ENCODE measurements around the gene NSF.
A peak's percentile ranks its signal among the peaks of the same experiment; 100 is the strongest.
"Not testable (repeated sequence)": the region's sequence is repeated elsewhere in the genome, so short reads cannot be mapped to it uniquely, and the experiment has no call there.

NSF gene

DNA sequence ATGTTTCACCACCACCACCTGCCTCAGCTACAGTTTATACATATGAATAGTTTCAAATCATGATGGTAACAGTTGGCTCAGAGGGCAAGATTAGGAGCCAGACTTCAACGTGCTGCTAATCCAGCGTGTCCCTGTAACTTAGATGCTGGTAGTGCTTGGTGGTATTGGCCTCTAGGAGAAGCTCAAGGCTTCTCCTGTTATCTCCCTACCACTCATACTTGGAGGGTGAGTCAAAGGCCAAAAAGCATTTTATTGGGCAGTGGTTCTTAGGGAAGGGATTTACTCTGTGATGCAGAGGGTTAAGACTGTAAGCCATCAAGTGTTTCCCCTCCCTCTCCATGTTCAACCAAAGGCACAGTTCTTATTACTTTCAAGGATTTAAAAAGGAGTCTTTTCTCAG, 82.3 kb downstream of the NSF start:
- H3K9me3 ChIP-seq (ENCODE audit: control extremely low read depth in 1 of 5, control insufficient read depth in 4 of 5, insufficient read depth in 2 of 5, low read depth in 1 of 5, low read length in 4 of 5); H3K36me3 ChIP-seq (ENCODE audit: control insufficient read depth in 4 of 4, insufficient read depth in 4 of 4, low read length in 3 of 4); POLR2A ChIA-PET; DNase-seq; CTCF ChIA-PET; H3K27me3 ChIP-seq (replicated peaks in 2 of 5; ENCODE audit: control insufficient read depth in 4 of 5, insufficient read depth in 5 of 5, low read length in 4 of 5); H3K4me1 ChIP-seq (ENCODE audit: control extremely low read depth in 1 of 4, control insufficient read depth in 4 of 4, insufficient read depth in 4 of 4, low read length in 3 of 4); H3K27ac ChIP-seq (ENCODE audit: insufficient read depth in 1 of 2, low read depth in 1 of 2, low read length in 2 of 2, poor library complexity in 1 of 2, severe bottlenecking in 2 of 2); H3K4me3 ChIP-seq (ENCODE audit: control insufficient read depth in 1 of 7, extremely low read depth in 1 of 7, insufficient read depth in 4 of 7, low read depth in 2 of 7, low read length in 6 of 7): not testable (repeated sequence)
- no CpG with 5 or more reads among the region's 2 CpGs for WGBS (ENCODE audit: insufficient coverage)

DNA sequence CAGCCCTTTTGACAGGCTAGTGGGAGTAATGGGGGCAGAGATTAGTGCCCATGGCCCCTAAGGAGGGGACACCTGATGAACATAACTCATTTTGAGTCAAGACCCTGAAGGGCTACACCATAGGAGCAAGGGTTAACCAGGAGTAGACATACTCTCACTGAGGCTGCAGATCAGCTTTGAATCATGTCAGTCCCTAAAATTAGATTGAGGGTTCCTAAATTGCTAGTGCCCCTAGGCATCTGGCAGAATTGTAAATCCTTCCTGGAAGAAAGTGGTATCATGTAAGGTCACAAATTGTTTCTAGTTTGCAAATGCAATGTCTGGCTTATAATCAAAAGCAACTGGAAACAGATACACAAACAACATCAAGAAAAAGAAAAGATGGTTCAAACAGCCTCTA, 87.3 kb downstream of the NSF start:
- H3K36me3 ChIP-seq (ENCODE audit: control insufficient read depth in 4 of 4, insufficient read depth in 4 of 4, low read length in 3 of 4); POLR2A ChIA-PET; H3K4me3 ChIP-seq (ENCODE audit: control insufficient read depth in 1 of 7, extremely low read depth in 1 of 7, insufficient read depth in 4 of 7, low read depth in 2 of 7, low read length in 6 of 7); H3K9me3 ChIP-seq (ENCODE audit: control extremely low read depth in 1 of 5, control insufficient read depth in 4 of 5, insufficient read depth in 2 of 5, low read depth in 1 of 5, low read length in 4 of 5); CTCF ChIA-PET; H3K27me3 ChIP-seq (replicated peaks in 2 of 5; ENCODE audit: control insufficient read depth in 4 of 5, insufficient read depth in 5 of 5, low read length in 4 of 5); DNase-seq; H3K27ac ChIP-seq (ENCODE audit: insufficient read depth in 1 of 2, low read depth in 1 of 2, low read length in 2 of 2, poor library complexity in 1 of 2, severe bottlenecking in 2 of 2); H3K4me1 ChIP-seq (ENCODE audit: control extremely low read depth in 1 of 4, control insufficient read depth in 4 of 4, insufficient read depth in 4 of 4, low read length in 3 of 4): not testable (repeated sequence)

DNA sequence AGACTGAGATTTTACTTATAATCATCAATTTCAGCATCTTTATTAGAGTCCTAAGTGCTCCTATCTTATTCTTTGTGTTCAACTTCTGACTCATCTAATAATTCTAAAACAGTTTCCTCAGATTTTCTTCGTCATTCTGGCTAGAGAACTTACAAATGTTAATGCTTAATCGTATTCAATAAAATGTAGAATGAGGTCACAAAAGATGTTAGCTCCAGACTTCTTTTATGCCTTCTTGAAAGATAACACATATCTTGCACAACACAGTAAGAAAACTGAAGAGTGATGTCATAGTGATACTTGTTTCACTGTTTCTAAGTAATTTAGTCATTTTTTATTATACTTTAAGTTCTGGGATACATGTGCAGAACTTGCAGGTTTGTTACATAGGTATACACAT, 93.2 kb downstream of the NSF start:
- WGBS (ENCODE audit: insufficient coverage), result no CpG with 5 or more reads among the region's 2 CpGs
- CTCF ChIA-PET; DNase-seq; POLR2A ChIA-PET; H3K36me3 ChIP-seq (ENCODE audit: control insufficient read depth in 4 of 4, insufficient read depth in 4 of 4, low read length in 3 of 4); H3K27me3 ChIP-seq (replicated peaks in 2 of 5; ENCODE audit: control insufficient read depth in 4 of 5, insufficient read depth in 5 of 5, low read length in 4 of 5); H3K4me3 ChIP-seq (ENCODE audit: control insufficient read depth in 1 of 7, extremely low read depth in 1 of 7, insufficient read depth in 4 of 7, low read depth in 2 of 7, low read length in 6 of 7); H3K9me3 ChIP-seq (ENCODE audit: control extremely low read depth in 1 of 5, control insufficient read depth in 4 of 5, insufficient read depth in 2 of 5, low read depth in 1 of 5, low read length in 4 of 5); H3K27ac ChIP-seq (ENCODE audit: insufficient read depth in 1 of 2, low read depth in 1 of 2, low read length in 2 of 2, poor library complexity in 1 of 2, severe bottlenecking in 2 of 2); H3K4me1 ChIP-seq (ENCODE audit: control extremely low read depth in 1 of 4, control insufficient read depth in 4 of 4, insufficient read depth in 4 of 4, low read length in 3 of 4): not testable (repeated sequence)

GRCh38 chr17:46685284-46685683, 94.8 kb downstream of the NSF start:
- H3K36me3 ChIP-seq (ENCODE audit: control insufficient read depth in 4 of 4, insufficient read depth in 4 of 4, low read length in 3 of 4); DNase-seq; CTCF ChIA-PET; POLR2A ChIA-PET; H3K27ac ChIP-seq (ENCODE audit: insufficient read depth in 1 of 2, low read depth in 1 of 2, low read length in 2 of 2, poor library complexity in 1 of 2, severe bottlenecking in 2 of 2); H3K27me3 ChIP-seq (replicated peaks in 2 of 5; ENCODE audit: control insufficient read depth in 4 of 5, insufficient read depth in 5 of 5, low read length in 4 of 5); H3K4me3 ChIP-seq (ENCODE audit: control insufficient read depth in 1 of 7, extremely low read depth in 1 of 7, insufficient read depth in 4 of 7, low read depth in 2 of 7, low read length in 6 of 7); H3K9me3 ChIP-seq (ENCODE audit: control extremely low read depth in 1 of 5, control insufficient read depth in 4 of 5, insufficient read depth in 2 of 5, low read depth in 1 of 5, low read length in 4 of 5); H3K4me1 ChIP-seq (ENCODE audit: control extremely low read depth in 1 of 4, control insufficient read depth in 4 of 4, insufficient read depth in 4 of 4, low read length in 3 of 4): not testable (repeated sequence)
- no CpG with 5 or more reads among the region's 4 CpGs for WGBS (ENCODE audit: insufficient coverage)

DNA sequence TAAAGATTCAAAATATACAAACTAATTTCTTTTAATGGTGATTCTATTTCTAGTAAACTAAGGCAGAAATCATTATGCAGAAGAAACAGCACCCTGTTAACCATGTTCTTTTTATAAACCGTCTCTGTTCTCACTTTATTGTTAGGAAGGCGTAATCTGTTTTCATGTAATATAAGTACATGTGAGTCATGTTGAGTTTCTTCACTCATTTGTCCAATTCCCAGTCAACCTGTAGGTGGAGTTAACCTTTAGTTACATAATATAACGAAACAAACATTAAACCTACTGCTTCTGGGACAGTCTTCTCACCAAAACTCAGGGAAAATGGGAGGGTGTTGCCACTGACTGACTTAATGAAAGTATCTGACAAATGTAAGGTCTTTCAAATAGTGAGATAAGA, 101.7 kb downstream of the NSF start:
- H3K9me3 ChIP-seq (ENCODE audit: control extremely low read depth in 1 of 5, control insufficient read depth in 4 of 5, insufficient read depth in 2 of 5, low read depth in 1 of 5, low read length in 4 of 5); H3K27ac ChIP-seq (ENCODE audit: insufficient read depth in 1 of 2, low read depth in 1 of 2, low read length in 2 of 2, poor library complexity in 1 of 2, severe bottlenecking in 2 of 2); H3K4me3 ChIP-seq (ENCODE audit: control insufficient read depth in 1 of 7, extremely low read depth in 1 of 7, insufficient read depth in 4 of 7, low read depth in 2 of 7, low read length in 6 of 7); H3K4me1 ChIP-seq (ENCODE audit: control extremely low read depth in 1 of 4, control insufficient read depth in 4 of 4, insufficient read depth in 4 of 4, low read length in 3 of 4); POLR2A ChIA-PET; H3K27me3 ChIP-seq (replicated peaks in 2 of 5; ENCODE audit: control insufficient read depth in 4 of 5, insufficient read depth in 5 of 5, low read length in 4 of 5); CTCF ChIA-PET; DNase-seq; H3K36me3 ChIP-seq (ENCODE audit: control insufficient read depth in 4 of 4, insufficient read depth in 4 of 4, low read length in 3 of 4): not testable (repeated sequence)
- WGBS (ENCODE audit: insufficient coverage), result no CpG with 5 or more reads among the region's 3 CpGs

DNA sequence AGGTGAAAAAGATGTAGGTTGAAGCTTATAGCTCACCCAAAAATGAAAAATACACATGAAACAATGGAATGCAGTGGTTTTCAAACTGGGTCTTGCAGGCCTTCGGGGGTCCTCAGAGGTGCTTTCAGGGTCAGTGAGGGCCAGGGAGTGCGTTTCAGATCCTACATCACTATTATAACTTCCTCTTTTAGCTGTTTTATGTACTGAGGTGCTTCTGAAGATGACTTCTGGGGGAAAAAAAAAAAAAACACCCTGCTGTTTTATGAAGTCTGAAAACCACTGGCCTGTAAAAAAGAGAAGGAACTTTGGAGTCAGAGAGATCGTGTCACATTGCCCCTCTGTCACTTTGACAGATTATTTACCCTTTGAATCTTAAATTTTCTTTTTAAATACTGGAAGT, 102.8 kb downstream of the NSF start:
- DNase-seq, result peak in 2 of 3 donors; percentile 15 to 21
- H3K27ac ChIP-seq (ENCODE audit: insufficient read depth in 1 of 2, low read depth in 1 of 2, low read length in 2 of 2, poor library complexity in 1 of 2, severe bottlenecking in 2 of 2); H3K4me1 ChIP-seq (ENCODE audit: control extremely low read depth in 1 of 4, control insufficient read depth in 4 of 4, insufficient read depth in 4 of 4, low read length in 3 of 4); H3K36me3 ChIP-seq (ENCODE audit: control insufficient read depth in 4 of 4, insufficient read depth in 4 of 4, low read length in 3 of 4); POLR2A ChIA-PET; H3K27me3 ChIP-seq (replicated peaks in 2 of 5; ENCODE audit: control insufficient read depth in 4 of 5, insufficient read depth in 5 of 5, low read length in 4 of 5); CTCF ChIA-PET; H3K4me3 ChIP-seq (ENCODE audit: control insufficient read depth in 1 of 7, extremely low read depth in 1 of 7, insufficient read depth in 4 of 7, low read depth in 2 of 7, low read length in 6 of 7); H3K9me3 ChIP-seq (ENCODE audit: control extremely low read depth in 1 of 5, control insufficient read depth in 4 of 5, insufficient read depth in 2 of 5, low read depth in 1 of 5, low read length in 4 of 5): not testable (repeated sequence)
- no CpG with 5 or more reads among the region's 3 CpGs for WGBS (ENCODE audit: insufficient coverage)

- H3K9me3 ChIP-seq (ENCODE audit: control extremely low read depth in 1 of 5, control insufficient read depth in 4 of 5, insufficient read depth in 2 of 5, low read depth in 1 of 5, low read length in 4 of 5); POLR2A ChIA-PET; H3K27ac ChIP-seq (ENCODE audit: insufficient read depth in 1 of 2, low read depth in 1 of 2, low read length in 2 of 2, poor library complexity in 1 of 2, severe bottlenecking in 2 of 2); H3K4me3 ChIP-seq (ENCODE audit: control insufficient read depth in 1 of 7, extremely low read depth in 1 of 7, insufficient read depth in 4 of 7, low read depth in 2 of 7, low read length in 6 of 7); H3K27me3 ChIP-seq (replicated peaks in 2 of 5; ENCODE audit: control insufficient read depth in 4 of 5, insufficient read depth in 5 of 5, low read length in 4 of 5); H3K36me3 ChIP-seq (ENCODE audit: control insufficient read depth in 4 of 4, insufficient read depth in 4 of 4, low read length in 3 of 4); CTCF ChIA-PET; H3K4me1 ChIP-seq (ENCODE audit: control extremely low read depth in 1 of 4, control insufficient read depth in 4 of 4, insufficient read depth in 4 of 4, low read length in 3 of 4); DNase-seq: not testable (repeated sequence)
- WGBS (ENCODE audit: insufficient coverage), result no CpG with 5 or more reads among the region's 3 CpGs
Observed at GRCh38 chr17:46696522-46696921, 106.1 kb downstream of the NSF start.

DNA sequence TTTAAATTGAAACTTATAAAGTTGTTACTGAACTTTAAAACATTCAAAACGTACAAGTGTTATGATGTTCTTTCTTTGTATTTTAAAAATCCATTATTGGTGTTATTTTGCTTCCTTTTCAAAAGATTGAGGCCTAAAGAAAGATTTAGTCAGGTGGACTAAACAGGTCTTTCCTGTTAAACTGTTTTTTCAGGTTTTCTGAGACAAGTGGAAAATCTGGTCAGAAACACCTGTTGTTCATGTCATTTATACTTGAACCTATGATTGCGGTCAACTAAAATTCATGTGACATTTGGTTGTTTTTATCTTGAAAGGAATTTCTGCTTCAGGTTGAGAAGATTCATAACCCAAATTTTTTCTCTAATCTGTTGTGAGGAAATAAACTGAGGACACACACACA, 108.5 kb downstream of the NSF start:
- H3K27ac ChIP-seq (ENCODE audit: insufficient read depth in 1 of 2, low read depth in 1 of 2, low read length in 2 of 2, poor library complexity in 1 of 2, severe bottlenecking in 2 of 2); H3K4me1 ChIP-seq (ENCODE audit: control extremely low read depth in 1 of 4, control insufficient read depth in 4 of 4, insufficient read depth in 4 of 4, low read length in 3 of 4); CTCF ChIA-PET; H3K9me3 ChIP-seq (ENCODE audit: control extremely low read depth in 1 of 5, control insufficient read depth in 4 of 5, insufficient read depth in 2 of 5, low read depth in 1 of 5, low read length in 4 of 5); H3K27me3 ChIP-seq (replicated peaks in 2 of 5; ENCODE audit: control insufficient read depth in 4 of 5, insufficient read depth in 5 of 5, low read length in 4 of 5); H3K4me3 ChIP-seq (ENCODE audit: control insufficient read depth in 1 of 7, extremely low read depth in 1 of 7, insufficient read depth in 4 of 7, low read depth in 2 of 7, low read length in 6 of 7); H3K36me3 ChIP-seq (ENCODE audit: control insufficient read depth in 4 of 4, insufficient read depth in 4 of 4, low read length in 3 of 4); DNase-seq; POLR2A ChIA-PET: not testable (repeated sequence)
- WGBS (ENCODE audit: insufficient coverage), result no CpG with 5 or more reads among the region's 2 CpGs

Measured in common myeloid progenitor, CD34-positive (primary cell).